Measurements from ENCODE around the gene MGAT5.

MGAT5 gene

DNA sequence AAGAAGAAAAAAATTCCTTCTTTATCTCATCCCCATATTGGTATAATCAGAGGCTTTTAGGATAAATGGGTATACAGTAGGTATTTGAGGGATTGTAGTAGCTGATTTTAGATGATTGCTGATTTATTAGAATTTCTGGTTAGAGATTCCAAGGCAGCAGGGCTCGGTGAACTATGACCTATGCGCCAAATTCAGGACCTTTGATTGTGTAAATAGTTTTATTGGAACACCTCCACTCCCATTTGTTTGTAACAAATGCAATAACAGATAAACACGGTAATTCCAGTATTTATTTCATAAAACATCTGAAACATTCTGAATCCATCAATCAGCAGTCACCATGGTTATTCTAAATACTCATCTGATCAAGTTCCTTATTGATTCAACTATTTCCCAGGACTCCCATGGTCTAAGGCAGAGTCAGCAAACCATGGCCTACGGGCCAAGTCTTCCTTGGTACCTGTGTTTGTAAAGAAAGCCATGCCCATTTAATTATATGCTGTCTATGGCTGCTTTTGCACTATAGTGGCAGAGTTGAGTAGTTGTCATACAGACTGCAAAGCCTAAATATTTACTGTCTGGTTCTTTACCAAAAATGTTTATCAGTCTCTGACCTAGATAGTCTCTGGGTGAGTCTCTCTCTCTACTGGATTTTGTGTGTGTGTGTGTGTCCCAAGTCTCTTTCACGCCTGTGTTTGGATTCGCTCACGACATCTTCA is 4.3 kb downstream of the MGAT5 start:
- DNase-seq, result no peak

DNA sequence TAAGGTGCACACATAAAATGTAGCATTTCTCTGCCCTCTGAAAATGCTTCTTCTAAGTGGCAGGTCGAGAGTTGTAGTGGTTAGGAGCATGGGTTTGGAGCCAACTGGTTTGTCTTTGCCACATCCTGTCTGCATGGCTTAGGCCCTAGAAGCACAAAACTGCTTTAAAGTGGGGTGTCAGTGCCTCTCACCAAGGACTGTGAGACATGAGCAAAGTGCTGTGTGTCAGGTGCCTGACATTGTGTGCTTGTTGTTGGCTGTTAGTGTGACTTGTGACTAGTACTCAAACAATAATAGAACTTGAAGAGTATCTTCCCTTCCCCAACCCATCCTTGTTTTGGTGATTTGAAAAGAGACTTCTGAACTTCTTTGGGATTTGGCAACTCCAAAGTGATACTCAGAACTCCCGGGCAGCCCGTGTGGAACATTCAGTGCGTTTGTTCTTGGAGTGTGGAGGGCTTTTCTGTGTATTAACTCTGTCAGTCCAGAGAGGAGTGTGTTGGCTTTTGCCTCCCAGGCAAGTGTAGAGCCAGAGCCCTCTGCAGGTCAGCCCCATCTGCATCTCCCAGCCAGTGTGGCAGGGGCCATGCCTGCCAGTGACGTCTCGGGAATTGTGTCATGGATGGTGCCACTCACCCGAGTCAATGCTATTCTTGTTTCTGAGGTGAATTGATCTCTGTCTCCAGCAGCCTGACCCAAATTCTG is 5.0 kb downstream of the MGAT5 start:
- DNase-seq, result no peak

DNA sequence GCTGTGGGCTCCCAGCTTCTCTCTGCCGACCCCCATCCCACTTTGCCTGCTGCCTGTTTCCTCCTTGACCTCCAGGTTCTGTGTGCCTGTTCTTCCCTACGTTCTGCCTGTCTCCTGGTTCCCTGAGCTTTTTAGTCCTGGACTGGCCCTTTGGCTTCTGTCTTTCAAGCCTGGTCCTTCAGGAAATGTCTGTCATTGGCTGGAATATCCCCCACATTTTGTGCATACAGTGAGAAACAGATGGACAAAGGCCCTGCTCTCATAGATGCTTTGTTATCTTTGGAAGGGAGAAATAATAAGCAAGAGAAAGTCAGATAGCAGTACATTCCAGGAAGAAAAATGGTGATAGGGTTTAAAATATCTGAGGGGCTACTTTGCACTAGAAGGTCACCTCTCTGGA is 5.7 kb downstream of the MGAT5 start:
- no peak for DNase-seq

DNA sequence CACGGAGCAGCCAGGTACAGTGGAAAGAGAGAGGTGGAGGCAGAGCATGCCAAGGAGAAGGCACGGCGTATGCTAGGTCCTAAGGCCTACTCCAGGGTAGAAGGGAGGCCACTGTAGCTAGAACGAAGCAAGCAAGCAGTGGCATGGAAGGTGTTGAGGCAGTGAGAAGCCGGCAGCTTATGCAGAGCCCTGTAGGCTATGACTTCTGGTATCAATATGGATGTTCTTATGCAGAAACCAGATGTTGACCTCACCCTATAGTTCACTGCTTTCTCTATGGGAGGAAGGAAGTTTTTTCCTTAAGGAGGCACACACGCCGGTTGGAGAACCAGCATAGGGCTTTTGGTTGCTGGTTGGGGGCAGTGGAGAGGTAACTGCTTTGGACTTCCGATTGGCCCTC is 6.1 kb downstream of the MGAT5 start:
- no peak for DNase-seq

DNA sequence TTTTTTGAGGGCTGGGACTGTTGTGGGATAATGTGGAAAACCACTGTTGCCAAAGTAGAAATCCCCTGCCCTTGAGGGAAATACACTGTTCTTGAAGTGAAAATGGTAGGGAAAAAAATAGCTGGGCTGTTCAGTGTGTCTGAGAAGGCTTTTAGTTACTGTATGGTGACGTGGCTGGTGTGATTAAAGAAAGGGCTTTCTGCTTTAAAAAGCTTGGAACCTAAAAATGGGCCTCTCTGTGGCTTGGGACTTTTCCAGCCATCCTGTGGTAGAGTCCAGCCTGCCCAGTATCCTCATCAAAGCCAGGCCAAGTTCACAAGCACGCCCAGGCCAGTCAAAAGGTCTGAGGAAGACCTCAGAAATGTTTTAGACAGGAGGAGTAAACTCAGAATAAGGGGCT is 6.8 kb downstream of the MGAT5 start:
- no peak for DNase-seq

DNA sequence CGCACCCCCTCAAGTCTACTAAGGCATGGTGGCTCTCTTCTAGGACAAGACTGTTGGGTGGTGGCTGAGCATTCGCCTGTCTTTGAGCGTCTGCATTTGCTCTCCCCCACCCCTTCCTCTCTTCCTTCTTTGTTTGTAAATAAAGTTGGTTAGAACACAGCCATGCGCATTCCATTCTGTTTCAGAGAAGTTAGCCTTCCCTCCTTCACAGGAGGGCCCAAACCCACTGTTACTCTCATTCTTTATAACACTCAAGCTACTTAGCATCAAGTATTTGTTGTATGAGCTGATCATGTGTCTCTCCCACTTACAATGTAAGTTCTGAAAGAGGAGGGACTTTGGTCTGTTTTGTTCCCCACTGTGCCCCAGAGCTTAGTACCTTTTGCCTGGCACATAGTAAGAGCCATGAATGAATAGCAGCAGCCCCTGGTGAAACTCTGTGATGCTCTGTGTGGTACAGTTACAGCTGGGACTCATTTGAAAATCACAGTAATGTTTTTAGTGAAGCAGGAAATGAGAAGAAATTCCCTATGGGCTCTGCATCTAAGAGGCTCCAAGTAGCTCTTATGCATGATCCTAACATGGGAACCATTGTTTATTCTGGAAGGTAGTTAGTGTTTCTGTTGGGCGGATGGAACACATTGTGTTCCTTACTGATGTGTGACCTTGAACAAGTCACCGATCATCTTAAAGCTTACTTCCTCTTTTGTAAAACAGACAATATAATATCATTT is 7.7 kb downstream of the MGAT5 start:
- DNase-seq, result no peak

DNA sequence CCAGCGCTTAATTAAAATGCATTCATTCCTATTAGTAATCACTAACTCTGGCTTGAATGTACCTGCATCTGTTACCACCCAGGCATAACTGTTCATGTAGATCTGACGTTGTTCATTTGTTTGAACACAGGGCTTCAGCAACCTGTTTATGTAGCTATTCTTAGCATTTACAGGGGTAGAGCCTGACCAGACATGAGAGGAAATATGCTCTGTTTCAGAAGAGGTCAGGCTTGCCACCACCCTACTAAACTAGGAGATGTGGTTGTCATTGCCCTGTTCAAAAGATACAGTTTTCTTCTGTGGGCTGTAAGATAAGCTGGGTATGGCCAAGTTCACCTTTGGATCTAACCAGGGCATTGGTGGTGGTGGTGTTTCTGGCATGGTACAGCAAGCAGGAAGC is 8.8 kb downstream of the MGAT5 start:
- no peak for DNase-seq

DNA sequence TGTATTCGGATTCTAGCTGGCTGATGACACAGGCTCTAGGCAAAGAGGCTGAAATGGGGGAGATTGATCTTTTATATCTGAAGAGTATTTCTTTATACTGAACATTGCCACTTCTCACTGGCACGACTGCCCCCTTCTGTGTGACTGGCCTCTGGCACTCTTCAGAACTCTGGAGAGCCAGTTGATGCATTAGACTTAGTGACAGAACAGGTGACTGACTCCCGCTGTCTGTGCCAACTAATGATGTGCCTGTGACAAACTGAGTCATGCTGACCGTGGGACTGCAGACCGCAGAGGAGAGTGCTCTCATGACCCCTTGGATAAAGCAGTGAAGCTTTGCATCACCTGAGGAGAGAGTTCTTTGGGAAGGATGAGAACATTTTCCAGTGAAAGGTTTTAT is 14.4 kb downstream of the MGAT5 start:
- no peak for DNase-seq

DNA sequence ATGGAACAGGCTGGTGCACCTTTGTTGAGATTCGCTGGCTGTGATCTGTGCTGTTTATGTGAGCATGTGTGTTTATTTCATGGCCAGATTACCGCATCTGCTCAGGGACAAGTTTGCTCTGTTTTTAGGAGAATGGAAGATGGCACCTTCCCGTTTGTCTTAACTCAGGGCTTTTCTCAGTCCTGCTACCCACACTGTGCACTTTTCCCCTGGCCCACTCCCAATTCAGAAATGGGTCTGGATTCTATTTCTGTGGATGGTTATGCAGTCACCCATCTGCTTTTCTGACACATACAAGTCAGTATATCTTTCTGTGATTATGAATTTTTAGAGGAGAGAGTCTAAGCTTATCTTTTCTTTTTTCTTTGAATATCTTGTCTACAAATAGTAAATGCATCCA is 15.4 kb downstream of the MGAT5 start:
- no peak for DNase-seq

DNA sequence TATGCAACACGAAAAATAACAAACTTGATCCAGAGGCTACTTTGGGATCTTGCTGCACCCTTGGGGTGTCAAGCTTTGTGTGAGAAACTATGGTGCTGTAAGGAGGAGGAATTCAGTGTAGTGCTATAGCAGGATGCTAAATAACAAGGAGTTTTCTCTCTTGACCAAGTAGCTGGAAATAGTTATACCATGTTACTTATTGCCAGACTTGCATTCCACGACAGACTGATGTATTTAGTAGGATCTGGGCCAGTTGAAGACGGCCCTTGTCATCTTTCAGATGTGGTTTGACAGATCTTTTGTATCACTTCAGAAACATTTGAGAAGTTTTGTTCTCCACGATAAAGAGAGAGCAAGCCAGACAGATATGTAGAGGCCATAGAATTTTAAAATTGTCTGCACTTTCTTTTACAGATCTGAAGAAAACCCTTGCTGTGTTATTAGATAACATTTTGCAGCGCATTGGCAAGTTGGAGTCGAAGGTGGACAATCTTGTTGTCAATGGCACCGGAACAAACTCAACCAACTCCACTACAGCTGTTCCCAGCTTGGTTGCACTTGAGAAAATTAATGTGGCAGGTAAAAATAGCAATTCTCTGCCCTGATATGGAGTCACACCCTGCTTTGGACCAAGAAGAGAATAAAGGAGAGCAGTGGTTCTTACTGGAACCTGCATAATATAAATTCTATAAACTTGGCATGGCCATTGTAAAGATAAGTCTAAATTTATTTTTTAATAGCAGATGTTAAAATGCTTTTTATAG is 16.3 kb downstream of the MGAT5 start:
- DNase-seq, result no peak

DNA sequence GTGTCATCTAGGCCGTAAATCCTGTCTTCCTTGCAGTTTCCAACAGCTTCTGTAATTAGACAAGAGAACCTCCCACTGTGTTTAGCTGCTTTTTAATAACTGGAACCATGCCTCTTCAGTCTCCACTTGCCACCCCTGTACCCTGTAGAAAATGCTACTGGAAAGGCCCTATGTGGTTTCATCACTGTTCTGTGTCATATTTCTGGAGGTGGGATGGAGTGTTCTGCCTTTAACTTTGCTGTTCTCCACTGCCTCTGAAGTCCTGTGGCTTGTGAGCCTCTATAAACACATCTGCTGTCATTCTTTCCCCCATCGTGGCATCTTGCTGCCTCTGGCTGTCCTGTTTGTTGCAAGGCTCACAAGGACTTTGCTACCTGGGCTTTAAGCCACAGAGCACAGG is 17.9 kb downstream of the MGAT5 start:
- no peak for DNase-seq

DNA sequence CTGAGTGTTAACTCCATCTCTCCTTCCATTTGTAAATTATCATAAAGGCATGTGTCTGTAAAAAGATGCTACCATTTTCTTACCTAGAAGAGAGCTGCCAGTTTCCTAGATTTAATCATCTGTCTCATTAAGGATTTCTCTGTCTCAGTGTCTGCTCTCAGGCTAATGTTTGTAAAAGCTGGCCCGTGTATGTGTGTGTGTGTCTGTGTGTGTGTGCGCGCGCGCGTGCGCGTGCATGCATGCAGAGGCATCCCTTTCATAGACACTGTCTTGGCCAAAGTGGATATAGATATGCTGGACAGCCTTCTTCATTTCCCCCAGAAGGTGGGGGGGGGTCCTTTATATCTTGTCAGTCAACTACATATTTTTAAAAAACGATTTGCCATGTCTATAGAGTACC is 18.9 kb downstream of the MGAT5 start:
- no peak for DNase-seq

DNA sequence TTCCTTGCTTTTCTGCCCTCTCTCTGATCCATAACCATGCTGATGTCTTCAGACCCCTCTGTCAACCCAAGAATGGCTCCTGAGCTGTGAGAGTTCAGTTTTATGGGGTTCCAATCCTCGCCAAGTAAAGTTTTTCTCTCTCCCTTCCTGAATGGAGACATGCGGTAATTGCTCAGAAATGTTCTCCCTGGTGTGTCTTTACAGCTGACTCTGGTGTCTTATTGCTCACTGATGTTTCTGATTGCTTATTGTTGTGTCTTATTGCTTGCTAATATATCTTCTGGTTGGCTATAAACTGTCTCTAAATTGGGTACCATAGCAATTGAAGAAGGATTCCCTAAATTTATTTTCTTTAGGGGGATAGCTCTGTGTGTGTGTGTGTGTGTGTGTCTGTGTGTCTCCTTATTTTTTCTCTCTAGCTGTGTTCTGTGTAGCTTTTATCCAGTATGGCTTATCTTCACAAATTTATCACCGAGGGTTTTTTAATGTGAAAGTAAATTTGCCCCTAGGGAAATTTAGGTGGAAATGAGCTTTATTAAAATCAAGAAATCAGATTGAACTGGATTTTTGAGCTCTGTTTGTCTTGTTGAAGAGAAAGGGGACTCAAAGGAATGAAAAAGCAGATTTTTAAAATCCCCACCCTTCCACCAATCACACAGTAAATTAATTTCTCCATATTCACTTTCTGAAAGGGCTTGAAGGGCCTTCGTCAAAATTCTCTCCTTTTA is 19.5 kb downstream of the MGAT5 start:
- DNase-seq, result no peak

DNA sequence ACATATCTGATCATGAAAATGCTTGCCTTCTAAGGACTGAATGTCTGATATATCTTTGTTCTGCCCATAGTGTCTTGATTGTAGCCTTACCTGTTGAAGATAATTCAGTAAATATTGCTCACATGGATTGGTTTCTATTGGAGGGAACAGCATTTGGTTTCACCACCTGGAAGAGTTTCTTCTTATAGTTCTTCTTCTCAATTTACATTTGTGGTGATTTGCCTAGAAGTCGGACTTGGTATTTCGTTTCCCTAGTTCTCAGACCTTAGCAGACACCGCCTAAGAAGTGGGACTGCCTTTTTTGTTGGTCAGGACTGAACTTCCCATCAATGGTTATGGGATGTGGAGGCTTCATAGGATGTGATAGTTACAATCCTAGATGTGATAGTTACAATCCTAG is 20.2 kb downstream of the MGAT5 start:
- no peak for DNase-seq

DNA sequence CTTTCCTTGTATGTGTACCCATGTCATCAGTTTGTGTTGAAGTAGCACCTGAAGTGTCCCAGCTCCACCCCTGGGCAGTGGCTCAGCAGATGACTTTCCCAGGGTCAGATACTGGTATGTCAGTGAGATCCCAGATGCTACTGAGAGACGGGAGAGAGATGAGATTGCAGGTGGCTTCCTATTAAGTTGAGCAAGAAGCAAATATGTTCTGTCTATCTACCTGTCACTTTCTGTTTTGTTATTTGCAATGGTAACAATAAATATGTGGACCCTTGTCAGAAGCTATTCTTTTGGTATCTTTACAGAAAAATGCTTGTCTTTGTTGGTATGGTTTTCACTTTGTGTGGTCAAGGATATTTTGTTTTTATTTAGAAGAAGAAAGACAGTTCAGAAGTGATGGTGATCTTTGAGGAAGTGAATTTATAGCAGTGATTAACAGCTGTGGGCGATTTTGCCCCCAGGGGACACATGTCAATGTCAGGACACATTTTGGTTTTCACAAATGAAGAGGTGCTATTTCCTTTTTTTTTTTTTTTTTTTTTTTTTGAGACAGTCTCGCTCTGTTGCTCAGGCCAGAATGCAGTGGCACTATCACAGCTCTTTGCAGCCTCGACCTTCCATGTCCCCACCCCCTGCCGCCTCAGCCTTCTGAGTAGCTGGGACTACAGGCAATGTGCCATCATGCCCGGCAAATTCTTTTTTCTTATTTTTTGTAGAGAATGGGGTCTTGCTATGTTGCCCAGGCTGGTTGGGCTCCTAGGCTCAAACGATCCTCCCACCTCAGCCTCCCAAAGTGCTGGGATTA is 21.4 kb downstream of the MGAT5 start:
- DNase-seq, result no peak

DNA sequence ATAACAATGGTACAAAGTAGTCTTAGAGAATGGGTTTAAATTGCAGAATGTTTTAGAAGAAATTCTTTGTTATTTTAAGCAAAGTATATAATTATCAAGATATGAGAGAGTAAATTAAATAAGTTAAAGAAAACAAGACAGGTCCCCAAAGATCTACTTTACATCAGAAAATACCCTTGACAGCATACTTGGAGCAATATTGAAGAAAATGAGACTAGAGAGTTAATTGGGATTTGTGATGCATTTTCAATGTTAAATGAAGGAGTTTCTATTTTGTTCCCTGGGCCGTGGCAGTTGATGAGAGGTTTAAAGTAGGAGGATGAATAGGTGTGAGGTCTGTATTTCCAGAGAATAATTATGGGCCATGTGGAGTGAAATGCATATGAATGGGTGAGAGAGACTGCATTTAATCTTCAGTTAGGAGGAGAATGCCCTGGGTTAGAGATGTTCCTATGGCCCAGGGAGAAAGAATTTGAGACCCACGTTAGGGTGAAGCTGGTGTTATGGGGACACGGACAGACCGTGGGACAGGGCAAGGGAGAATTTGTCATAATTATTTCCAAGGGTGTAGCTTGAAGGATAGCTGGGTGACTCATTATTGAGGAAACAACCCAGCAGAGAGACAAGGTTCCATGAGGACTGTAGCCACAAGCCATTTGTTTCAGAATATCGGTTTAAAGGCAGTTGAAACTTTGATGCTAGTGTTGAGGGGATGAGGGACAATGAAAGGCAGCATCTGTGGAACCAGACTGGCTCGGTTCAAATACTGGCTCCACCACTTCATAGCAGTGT is 22.7 kb downstream of the MGAT5 start:
- DNase-seq, result no peak

DNA sequence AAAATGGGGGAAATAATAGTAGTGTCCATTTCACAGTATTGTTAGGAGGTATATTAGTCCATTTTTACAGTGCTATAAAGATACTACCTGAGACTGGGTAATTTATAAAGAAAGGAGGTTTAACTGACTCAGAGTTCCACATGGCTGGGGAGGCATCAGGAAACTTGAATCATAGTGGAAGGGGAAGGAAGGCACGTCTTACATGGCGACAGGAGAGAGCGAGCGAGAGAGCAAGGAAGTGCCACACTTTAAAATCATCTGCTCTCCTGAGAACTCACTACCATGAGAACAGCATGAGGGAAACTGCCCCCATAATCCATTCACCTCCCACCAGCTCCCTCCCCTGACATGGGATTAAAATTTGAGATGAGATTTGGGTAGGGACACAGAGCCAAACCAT is 23.4 kb downstream of the MGAT5 start:
- DNase-seq, result no peak

DNA sequence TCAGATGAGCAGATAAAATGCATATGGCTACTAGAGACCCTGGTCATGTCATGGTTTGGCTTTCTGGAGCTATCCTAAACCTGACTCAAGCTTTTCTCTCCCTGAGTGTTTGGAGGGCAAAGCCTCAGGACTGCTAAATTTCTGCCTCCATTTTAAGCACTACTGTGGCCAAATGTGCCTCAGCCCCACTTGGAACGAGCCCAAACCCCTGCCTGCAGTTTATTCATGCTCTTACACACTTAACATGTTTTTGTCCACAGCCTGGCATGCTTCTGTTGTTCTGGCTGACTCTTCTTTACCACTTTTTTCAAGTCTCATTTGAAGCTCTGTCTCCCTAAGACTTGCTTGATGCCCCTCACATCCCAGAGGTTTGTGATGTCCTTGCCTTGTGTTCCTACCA is 24.7 kb downstream of the MGAT5 start:
- no peak for DNase-seq

DNA sequence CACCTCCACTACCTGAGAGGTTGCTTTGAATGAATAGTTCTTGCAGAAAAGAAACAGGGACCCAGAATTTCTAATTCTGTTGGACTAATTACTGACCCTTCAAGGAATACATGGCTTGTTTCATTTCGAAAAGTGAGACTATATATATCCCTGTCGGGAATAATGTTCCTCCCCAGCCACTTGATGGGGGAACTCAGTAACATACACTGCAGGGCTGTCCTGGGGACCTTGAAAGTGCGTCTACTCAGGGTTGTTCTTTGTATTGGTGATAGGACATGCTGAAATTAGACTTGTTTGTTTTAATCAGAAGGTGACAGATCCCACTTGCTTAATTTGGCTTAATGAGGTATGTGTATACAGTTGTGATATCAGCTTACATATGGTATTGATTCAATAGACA is 25.5 kb downstream of the MGAT5 start:
- no peak for DNase-seq

DNA sequence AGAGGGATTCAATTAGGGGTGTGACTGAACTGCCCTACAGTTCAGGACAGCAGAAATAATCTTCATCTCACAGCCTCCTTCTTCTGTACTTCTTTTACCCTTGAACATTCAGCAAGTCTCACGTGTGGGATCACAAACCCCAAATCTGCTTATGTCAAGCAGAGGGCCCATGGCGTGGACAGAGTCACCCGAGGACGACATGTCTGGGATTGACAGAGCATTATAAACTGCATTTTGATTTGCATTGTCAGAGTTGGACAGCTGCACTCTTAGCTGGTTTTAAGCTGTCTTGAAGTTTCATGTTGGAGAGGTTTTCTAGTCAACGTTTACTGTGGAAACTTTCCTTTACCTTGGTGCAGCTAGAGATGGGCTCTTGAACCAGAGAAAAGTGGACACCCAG is 26.4 kb downstream of the MGAT5 start:
- no peak for DNase-seq

DNA sequence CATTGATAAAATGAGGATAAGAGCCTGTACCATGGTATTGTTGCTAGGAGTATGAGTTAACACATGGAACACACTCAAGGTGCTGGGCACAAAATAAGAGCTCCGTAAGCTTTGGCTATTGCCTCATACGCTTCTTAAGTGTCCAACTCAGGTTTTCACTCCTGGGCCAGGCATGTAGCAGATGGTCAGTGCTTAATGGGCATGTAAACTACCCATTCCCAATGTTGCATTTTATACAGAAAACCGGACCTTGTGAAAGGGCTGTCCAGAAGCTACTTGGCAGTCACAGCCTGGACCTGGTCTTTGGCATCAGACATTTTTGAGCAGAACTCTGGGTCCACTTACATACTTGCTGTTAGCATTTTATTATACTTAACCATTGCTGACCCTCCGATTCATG is 26.9 kb downstream of the MGAT5 start:
- DNase-seq, result no peak

Measured in stimulated activated naive CD4-positive, alpha-beta T cell treated with Interleukin-2 at 50 U/mL for 16 hours (primary cell).